ENCODE data around the gene TPRN.

- TF ChIP-seq CTCF (conservative IDR thresholded peaks at IDR 0.05 in 1 of 2, IDR thresholded peaks at IDR 0.05 in 1 of 2; ENCODE audit: extremely low read depth in 1 of 2, insufficient read depth in 1 of 2, low read depth in 1 of 2, low read length in 2 of 2) (no peak), EZH2 (IDR thresholded peaks at IDR 0.05; ENCODE audit: borderline replicate concordance, low read length) (no peak)
Measured at GRCh38 chr9:137212520-137212919, 12.0 kb upstream of the TPRN start.

Data from mammary epithelial cell (primary cell).